ENCODE results near the gene ZKSCAN7. TPM values are rescaled to one million over a fixed set of nuclear protein-coding genes. Genes with fewer than 3 reads are reported as not detected.
"Not testable (repeated sequence)": the region's sequence is repeated elsewhere in the genome, so short reads cannot be mapped to it uniquely, and the experiment has no call there.

Gene ZKSCAN7
- total RNA-seq, 1 experiment from 2014 or later, result not detected

DNA sequence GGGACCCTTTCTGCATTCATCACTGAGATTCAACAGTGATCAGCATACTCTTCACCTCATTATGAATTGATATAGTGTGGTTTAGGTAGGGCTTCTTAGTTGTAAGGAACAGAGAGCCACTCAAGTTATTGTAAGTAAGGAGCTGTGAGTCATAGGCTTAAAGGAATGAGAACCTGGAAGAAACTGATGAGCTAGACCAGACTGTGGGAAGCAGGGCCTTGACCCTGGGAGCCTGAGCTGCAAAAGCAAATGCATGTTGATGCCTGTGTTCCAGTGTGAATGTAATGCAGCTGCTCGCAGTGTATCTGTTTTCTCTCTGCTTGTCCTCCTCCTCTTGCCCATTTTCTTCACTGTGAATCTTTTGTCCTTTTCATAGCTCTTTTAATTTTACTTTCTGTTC lies 13.6 kb downstream of the ZKSCAN7 start:
- intact Hi-C loops (cut with micrococcal nuclease), result no loop called here
- Histone ChIP-seq H3K9me2 (replicated peaks; ENCODE audit: low read length) (no peaks in the 10 kb centered on the region), H2AFZ (ENCODE audit: low read length) (no peak overlapping the region), H3K36me3 (ENCODE audit: low read depth, low read length) (no peaks in the 10 kb centered on the region), H3K4me2 (ENCODE audit: low read length) (no peak overlapping the region), H3K79me2 (ENCODE audit: low read length) (no peaks in the 10 kb centered on the region), H3F3A (ENCODE audit: low read length, unreplicated experiment) (no peaks in the 10 kb centered on the region), H3K27ac (ENCODE audit: low read length) (no peak overlapping the region), H3K4me3 (ENCODE audit: low read length) (no peak overlapping the region), H3K9ac (ENCODE audit: low read length) (no peak overlapping the region), H3K9me3 (ENCODE audit: low read length) (peaks cover 22% of the 10 kb centered on the region; the same call in 1 of the 2 replicates), H4K20me1 (ENCODE audit: low read length) (no peaks in the 10 kb centered on the region), H3K27me3 (ENCODE audit: low read length) (no peaks in the 10 kb centered on the region), H3K4me1 (ENCODE audit: insufficient read depth, low read length) (no peaks in the 10 kb centered on the region)
- DNase-seq (no peak), ATAC-seq (no peak)
- CTCF ChIA-PET, result no interaction called here
- no TSS peak for BruUV-seq (replicated peaks)
- TF ChIP-seq EZH2 (IDR thresholded peaks at IDR 0.05; ENCODE audit: low read length, unreplicated experiment) (no peak), EZH2phosphoT487 (IDR thresholded peaks at IDR 0.05; ENCODE audit: borderline replicate concordance, low read length) (no peak), CTCF (conservative IDR thresholded peaks at IDR 0.05; ENCODE audit: low read depth, low read length) (no peak)
- POLR2A ChIA-PET (ENCODE audit: unreplicated experiment), result no interaction called here

DNA sequence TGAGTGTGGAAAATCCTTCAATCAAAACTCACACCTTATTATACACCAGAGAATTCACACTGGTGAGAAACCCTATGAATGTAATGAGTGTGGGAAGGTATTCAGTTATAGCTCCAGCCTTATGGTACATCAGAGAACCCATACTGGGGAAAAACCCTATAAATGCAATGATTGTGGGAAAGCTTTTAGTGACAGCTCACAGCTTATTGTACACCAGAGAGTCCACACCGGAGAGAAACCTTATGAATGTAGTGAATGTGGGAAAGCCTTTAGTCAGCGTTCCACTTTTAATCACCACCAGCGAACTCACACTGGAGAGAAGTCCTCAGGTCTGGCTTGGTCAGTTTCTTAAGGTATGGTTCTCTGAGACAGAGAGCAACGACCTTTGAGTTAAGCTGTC lies 16.0 kb downstream of the ZKSCAN7 start:
- H3K9me3 ChIP-seq (ENCODE audit: low read length), result peaks cover 14% of the 10 kb centered on the region; the same call in 1 of the 2 replicates
- no peaks in the 10 kb centered on the region for H3K27me3 ChIP-seq (ENCODE audit: low read length)
- H3K79me2 ChIP-seq (ENCODE audit: low read length), result no peaks in the 10 kb centered on the region
- intact Hi-C loops (cut with micrococcal nuclease), result no loop called here
- H3K4me3 ChIP-seq (ENCODE audit: low read length), result no peak overlapping the region
- H3K27ac ChIP-seq (ENCODE audit: low read length), result no peak overlapping the region
- H2AFZ ChIP-seq (ENCODE audit: low read length), result no peak overlapping the region
- ChIA-PET POLR2A (ENCODE audit: unreplicated experiment) (no interaction called here), CTCF (no interaction called here)
- BruUV-seq (replicated peaks), result no TSS peak
- TF ChIP-seq EZH2phosphoT487 (IDR thresholded peaks at IDR 0.05; ENCODE audit: borderline replicate concordance, low read length), result no peak
- no peak for TF ChIP-seq CTCF (conservative IDR thresholded peaks at IDR 0.05; ENCODE audit: low read depth, low read length)
- no peak for TF ChIP-seq EZH2 (IDR thresholded peaks at IDR 0.05; ENCODE audit: low read length, unreplicated experiment)
- H3K4me2 ChIP-seq (ENCODE audit: low read length), result no peak overlapping the region
- no peaks in the 10 kb centered on the region for H3K9me2 ChIP-seq (replicated peaks; ENCODE audit: low read length)
- no peaks in the 10 kb centered on the region for H3K36me3 ChIP-seq (ENCODE audit: low read depth, low read length)
- DNase-seq (no peak), ATAC-seq (no peak)
- H3F3A ChIP-seq (ENCODE audit: low read length, unreplicated experiment), result no peaks in the 10 kb centered on the region
- no peak overlapping the region for H3K9ac ChIP-seq (ENCODE audit: low read length)
- H3K4me1 ChIP-seq (ENCODE audit: insufficient read depth, low read length), result no peaks in the 10 kb centered on the region
- no peaks in the 10 kb centered on the region for H4K20me1 ChIP-seq (ENCODE audit: low read length)

- Histone ChIP-seq H3K27me3 (ENCODE audit: low read length) (no peaks in the 10 kb centered on the region), H3K4me2 (ENCODE audit: low read length) (no peak overlapping the region), H3K9me3 (ENCODE audit: low read length) (0 out of 2 replicates have a peak, but pooled peaks cover under 1% of the 10 kb centered on the region), H3K27ac (ENCODE audit: low read length) (no peak overlapping the region), H3K9me2 (replicated peaks; ENCODE audit: low read length) (no peaks in the 10 kb centered on the region), H3K4me3 (ENCODE audit: low read length) (no peak overlapping the region), H3K4me1 (ENCODE audit: insufficient read depth, low read length) (no peaks in the 10 kb centered on the region), H3K9ac (ENCODE audit: low read length) (no peak overlapping the region), H4K20me1 (ENCODE audit: low read length) (no peaks in the 10 kb centered on the region), H3K79me2 (ENCODE audit: low read length) (no peaks in the 10 kb centered on the region), H2AFZ (ENCODE audit: low read length) (no peak overlapping the region), H3F3A (ENCODE audit: low read length, unreplicated experiment) (no peaks in the 10 kb centered on the region), H3K36me3 (ENCODE audit: low read depth, low read length) (no peaks in the 10 kb centered on the region)
- DNase-seq, result no peak
- BruUV-seq (replicated peaks), result no TSS peak
- ChIA-PET POLR2A (ENCODE audit: unreplicated experiment) (no interaction called here), CTCF (no interaction called here)
- intact Hi-C loops (cut with micrococcal nuclease), result no loop called here
- no peak for TF ChIP-seq CTCF (conservative IDR thresholded peaks at IDR 0.05; ENCODE audit: low read depth, low read length)
- ATAC-seq, result no peak
Observed at GRCh38 chr3:44576613-44577012, 21.6 kb downstream of the ZKSCAN7 start.

DNA sequence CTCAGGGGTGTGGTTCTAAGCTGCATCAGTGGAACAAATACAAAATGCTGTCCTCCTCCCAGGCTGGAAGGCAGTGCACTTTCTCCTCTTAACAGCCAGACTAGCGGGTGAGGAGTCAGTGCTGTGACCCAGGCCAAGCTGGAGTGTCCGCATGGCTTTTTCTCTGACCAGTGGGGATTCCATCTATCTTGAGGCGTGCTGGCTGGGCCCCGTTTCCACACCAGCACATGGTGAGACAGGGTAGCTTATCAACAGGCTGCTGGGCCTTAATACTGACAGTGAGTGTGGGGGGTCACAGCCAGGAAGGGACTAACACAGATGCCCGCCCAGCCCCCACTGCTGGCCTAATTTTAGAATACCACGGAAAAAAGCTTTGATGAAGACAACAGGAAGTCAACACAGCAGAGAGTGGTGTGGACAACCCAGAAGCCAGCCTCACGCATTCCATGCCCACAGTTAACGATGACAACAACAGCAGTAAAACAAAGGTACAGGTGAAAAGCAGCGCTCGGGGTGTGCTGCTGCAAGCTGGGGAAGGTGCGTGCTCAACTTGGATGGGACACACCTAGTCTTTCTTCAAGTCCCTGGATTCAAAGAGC lies 22.5 kb downstream of the ZKSCAN7 start:
- H2AFZ ChIP-seq (ENCODE audit: low read length); intact Hi-C loops (cut with micrococcal nuclease); H3K4me3 ChIP-seq (ENCODE audit: low read length); H3K9me3 ChIP-seq (ENCODE audit: low read length); POLR2A ChIA-PET (ENCODE audit: unreplicated experiment); H3K79me2 ChIP-seq (ENCODE audit: low read length); H3K9ac ChIP-seq (ENCODE audit: low read length); ATAC-seq; H3F3A ChIP-seq (ENCODE audit: low read length, unreplicated experiment); DNase-seq; H4K20me1 ChIP-seq (ENCODE audit: low read length); H3K27ac ChIP-seq (ENCODE audit: low read length); H3K9me2 ChIP-seq (replicated peaks; ENCODE audit: low read length); BruUV-seq (replicated peaks); H3K4me1 ChIP-seq (ENCODE audit: insufficient read depth, low read length); CTCF ChIA-PET; H3K4me2 ChIP-seq (ENCODE audit: low read length); H3K36me3 ChIP-seq (ENCODE audit: low read depth, low read length); H3K27me3 ChIP-seq (ENCODE audit: low read length): not testable (repeated sequence)

All from PC-3 (cell line).